SK-N-MC (cell line): ENCODE data around the gene OR4M1.
"Not testable (repeated sequence)": the region's sequence is repeated elsewhere in the genome, so short reads cannot be mapped to it uniquely, and the experiment has no call there.

Source experiments
- DNase-seq: peaks from one replicate; pipeline ENCODE4 v3.0.0-alpha.2; 2011; ENCODE audit warnings: low read depth, low spot score
- H3K27ac ChIP-seq: fragments of 200-600 bp; sonication (generic); 2 replicates; pipeline ENCODE4 v1.5.1; 2016; ENCODE audit warnings: mixed run types
- H3K36me3 ChIP-seq: fragments of 200-600 bp; sonication (generic); 2 replicates; pipeline ENCODE4 v1.6.1; 2017; ENCODE audit warnings: antibody characterized with exemption, low read length, mixed read lengths; ENCODE audit not compliant: insufficient read depth
- H3K4me3 ChIP-seq: fragments of 200-600 bp; sonication (generic); 2 replicates; pipeline ENCODE4 v1.5.1; 2016
- H3K9ac ChIP-seq: fragments of 200-600 bp; sonication (generic); 2 replicates; pipeline ENCODE4 v1.8.0; 2017; ENCODE audit warnings: mixed run types, mixed read lengths; ENCODE audit not compliant: insufficient read length
- H3K9me3 ChIP-seq: fragments of 200-600 bp; sonication (generic); 2 replicates; pipeline ENCODE4 v1.6.1; 2017; ENCODE audit warnings: low read depth, mild to moderate bottlenecking, antibody characterized with exemption, low read length, moderate library complexity, mixed read lengths
- EZH2 ChIP-seq: fragments of 200-600 bp; sonication (generic); IDR thresholded peaks from one replicate; pipeline ENCODE4 v1.6.1; 2017; ENCODE audit warnings: antibody characterized with exemption
- FOXP2 ChIP-seq: optimal IDR thresholded peaks from 2 replicates; pipeline ENCODE3; 2011; ENCODE audit warnings: mild to moderate bottlenecking, moderate library complexity; ENCODE audit not compliant: insufficient read depth; ENCODE audit errors: extremely low read length, control extremely low read depth
- POLR2AphosphoS5 ChIP-seq: IDR thresholded peaks from 2 replicates; pipeline ENCODE4 v1.6.1; 2012; ENCODE audit warnings: mild to moderate bottlenecking, low read depth, low read length, borderline replicate concordance

OR4M1 gene

GRCh38 chr14:19823178-19823577, 49.9 kb downstream of the OR4M1 start:
- no peaks in the 10 kb centered on the region for H3K9me3 ChIP-seq
- no peak overlapping the region for H3K4me3 ChIP-seq
- TF ChIP-seq POLR2AphosphoS5 (no peak), FOXP2 (no peak), EZH2 (no peak)
- H3K36me3 ChIP-seq = no peaks in the 10 kb centered on the region
- no peak for DNase-seq
- no peak overlapping the region for H3K9ac ChIP-seq
- no peak overlapping the region for H3K27ac ChIP-seq

- Histone ChIP-seq H3K9me3 (no peaks in the 10 kb centered on the region), H3K27ac (no peak overlapping the region), H3K4me3 (no peak overlapping the region), H3K36me3 (no peaks in the 10 kb centered on the region), H3K9ac (no peak overlapping the region)
- TF ChIP-seq POLR2AphosphoS5 (no peak), FOXP2 (no peak), EZH2 (no peak)
- DNase-seq = no peak
Measured at GRCh38 chr14:19823765-19824164, 50.5 kb downstream of the OR4M1 start.

- not testable (repeated sequence) for H3K4me3 ChIP-seq, H3K36me3 ChIP-seq
Measured at GRCh38 chr14:19827626-19828244, 54.4 kb downstream of the OR4M1 start.

GRCh38 chr14:19828314-19828713, 55.0 kb downstream of the OR4M1 start:
- H3K36me3 ChIP-seq = no peaks in the 10 kb centered on the region
- TF ChIP-seq POLR2AphosphoS5 (no peak), EZH2 (no peak), FOXP2 (no peak)
- H3K4me3 ChIP-seq = no peak overlapping the region
- no peaks in the 10 kb centered on the region for H3K9me3 ChIP-seq
- DNase-seq = no peak
- no peak overlapping the region for H3K27ac ChIP-seq
- H3K9ac ChIP-seq = no peak overlapping the region

More at GRCh38 chr14:19827626-19828244, 54.4 kb downstream of the OR4M1 start:
- not testable (repeated sequence) for DNase-seq, H3K27ac ChIP-seq, H3K9ac ChIP-seq, H3K9me3 ChIP-seq
